CD14-positive monocyte (primary cell): ENCODE measurements around the gene MIPOL1. TPM values are rescaled to one million over a fixed set of nuclear protein-coding genes. Genes with fewer than 3 reads are reported as not detected.

Source experiments
- DNase-seq, 3 donors: peaks; one replicate each; pipeline ENCODE4 v3.0.0-alpha.2; 2011 to 2022
- H2AFZ ChIP-seq: 2 replicates; pipeline ENCODE4 v1.6.0; 2012; ENCODE audit warnings: mild to moderate bottlenecking, low read depth, low read length, inconsistent platforms; ENCODE audit not compliant: insufficient read depth, poor library complexity, severe bottlenecking
- H3K27ac ChIP-seq, 2 donors: 1 replicate in 1 of 2; 2 replicates in 1 of 2; pipeline ENCODE4 v1.5.1; 2012 to 2013; ENCODE audit warnings: low read length in 2 of 2, control low read depth in 1 of 2, inconsistent platforms in 1 of 2, low read depth in 1 of 2, mild to moderate bottlenecking in 1 of 2
- H3K27me3 ChIP-seq, 2 donors: one replicate each; pipeline versions ENCODE4 v1.6.0 to v1.6.1; 2011 to 2013; ENCODE audit warnings: low read length in 2 of 2; ENCODE audit not compliant: control insufficient read depth in 2 of 2, insufficient read depth in 2 of 2
- H3K36me3 ChIP-seq, 2 donors: replicated peaks in 1 of 2; 1 replicate in 1 of 2; 2 replicates in 1 of 2; pipeline versions ENCODE4 v1.5.1 to v1.6.1; 2012 to 2013; ENCODE audit warnings: low read length in 2 of 2, control low read depth in 1 of 2, inconsistent platforms in 1 of 2, mild to moderate bottlenecking in 1 of 2; ENCODE audit not compliant: insufficient read depth in 2 of 2, control insufficient read depth in 1 of 2
- H3K4me1 ChIP-seq, 2 donors: 1 replicate in 1 of 2; 2 replicates in 1 of 2; pipeline versions ENCODE4 v1.5.1 to v1.6.1; 2012 to 2013; ENCODE audit warnings: low read length in 2 of 2, control low read depth in 1 of 2, inconsistent platforms in 1 of 2, mild to moderate bottlenecking in 1 of 2, moderate library complexity in 1 of 2; ENCODE audit not compliant: insufficient read depth in 2 of 2, control insufficient read depth in 1 of 2
- H3K4me2 ChIP-seq: replicated peaks from 2 replicates; pipeline ENCODE3; 2012; ENCODE audit warnings: low read length, moderate library complexity, mild to moderate bottlenecking; ENCODE audit not compliant: poor library complexity, severe bottlenecking; ENCODE audit errors: extremely low read depth
- H3K4me3 ChIP-seq, 3 experiments: fragments of 200-600 bp in 1 of 3; sonication (generic) in 1 of 3; replicated peaks in 1 of 3; 1 replicate in 2 of 3; 2 replicates in 1 of 3; pipeline ENCODE4 v1.5.1; 2011 to 2013; ENCODE audit warnings: low read length in 3 of 3, mild to moderate bottlenecking in 3 of 3, control low read depth in 2 of 3, low read depth in 2 of 3, inconsistent platforms in 1 of 3, moderate library complexity in 1 of 3
- H3K79me2 ChIP-seq: 2 replicates; pipeline ENCODE4 v1.6.0; 2012; ENCODE audit warnings: mild to moderate bottlenecking, control low read depth, inconsistent platforms, low read length, moderate library complexity; ENCODE audit not compliant: insufficient read depth
- H3K9ac ChIP-seq: 2 replicates; pipeline ENCODE4 v1.6.0; 2017; ENCODE audit warnings: low read length, mild to moderate bottlenecking; ENCODE audit not compliant: insufficient read depth, poor library complexity, severe bottlenecking
- H3K9me3 ChIP-seq, 2 donors: replicated peaks in 1 of 2; 1 replicate in 1 of 2; 2 replicates in 1 of 2; pipeline versions ENCODE4 v1.5.1 to v1.6.1; 2012 to 2013; ENCODE audit warnings: low read length in 2 of 2, control low read depth in 1 of 2; ENCODE audit not compliant: control insufficient read depth in 1 of 2, insufficient read depth in 1 of 2
- H4K20me1 ChIP-seq: 2 replicates; pipeline ENCODE4 v1.6.0; 2012; ENCODE audit warnings: mild to moderate bottlenecking, low read length, control low read depth, moderate library complexity; ENCODE audit not compliant: insufficient read depth
- H3K27ac Mint-ChIP-seq, 7 donors: one replicate each; pipeline ENCODE4 v1.8.0; 2020; ENCODE audit warnings: mild to moderate bottlenecking in 7 of 7, mixed read lengths in 7 of 7, moderate library complexity in 6 of 7, inconsistent platforms in 2 of 7
- H3K27me3 Mint-ChIP-seq, 3 donors: one replicate each; pipeline ENCODE4 v1.8.0; 2021 to 2022; ENCODE audit warnings: low read depth in 3 of 3, mild to moderate bottlenecking in 3 of 3, mixed read lengths in 3 of 3, moderate library complexity in 3 of 3, inconsistent platforms in 1 of 3
- H3K36me3 Mint-ChIP-seq, 2 donors: one replicate each; pipeline ENCODE4 v1.8.0; 2020; ENCODE audit warnings: mixed read lengths in 2 of 2, inconsistent platforms in 1 of 2, mild to moderate bottlenecking in 1 of 2
- H3K4me1 Mint-ChIP-seq: one replicate; pipeline ENCODE4 v1.8.0; 2020; ENCODE audit warnings: mild to moderate bottlenecking, mixed read lengths
- H3K4me3 Mint-ChIP-seq, 2 donors: one replicate each; pipeline ENCODE4 v1.8.0; 2020; ENCODE audit warnings: mild to moderate bottlenecking in 2 of 2, mixed read lengths in 2 of 2, moderate library complexity in 1 of 2
- H3K9me3 Mint-ChIP-seq, 7 donors: one replicate each; pipeline ENCODE4 v1.8.0; 2020 to 2022; ENCODE audit warnings: mixed read lengths in 7 of 7, mild to moderate bottlenecking in 6 of 7, moderate library complexity in 6 of 7, inconsistent platforms in 2 of 7
- WGBS: methylation state at CpG from one replicate; pipeline ENCODE4 v1.1.5; 2013; ENCODE audit warnings: missing lambda C conversion rate; ENCODE audit not compliant: insufficient coverage; 5-methylcytosine and 5-hydroxymethylcytosine counted together
- intact Hi-C, 2 donors: fragments of 100-400 bp; cut with micrococcal nuclease; formaldehyde crosslinking; loops; one replicate each; pipeline versions ENCODE4 v1.15.0 to v1.15.1; 2023
- polyA minus RNA-seq: library from RNA; depleted of rRNA, polyadenylated mRNA; stranded (reverse); fragments of >200 nt; gene quantifications from 2 replicates; pipeline ENCODE4 v1.2.3, GENCODE V29; 2012
- polyA plus RNA-seq, 3 donors: library from polyadenylated mRNA; depleted of rRNA in 1 of 3; unstranded in 2 of 3; stranded (reverse) in 1 of 3; fragments of 300-500 nt in 2 of 3; fragments of >200 nt in 1 of 3; fragmentation: Illumina TruSeq in 2 of 3; gene quantifications; 1 replicate in 2 of 3; 2 replicates in 1 of 3; pipeline ENCODE4 v1.2.3, GENCODE V29; 2012 to 2021
- total RNA-seq, 12 experiments: library from RNA in 1 of 12; stranded (reverse) in 1 of 12; fragments of 120-200 nt in 1 of 12; gene quantifications; one replicate each; pipeline ENCODE4 v1.2.4 and lab custom pipeline; 2013 to 2026; ENCODE audit warnings: mixed read lengths in 6 of 12, inconsistent platforms in 1 of 12
- TF ChIP-seq, protein P1 (sequence below): fragments of 200-600 bp; IDR thresholded peaks from one replicate; pipeline ENCODE4 v1.8.0; 2022; ENCODE audit warnings: antibody characterized with exemption, mild to moderate bottlenecking

MIPOL1 gene, protein sequence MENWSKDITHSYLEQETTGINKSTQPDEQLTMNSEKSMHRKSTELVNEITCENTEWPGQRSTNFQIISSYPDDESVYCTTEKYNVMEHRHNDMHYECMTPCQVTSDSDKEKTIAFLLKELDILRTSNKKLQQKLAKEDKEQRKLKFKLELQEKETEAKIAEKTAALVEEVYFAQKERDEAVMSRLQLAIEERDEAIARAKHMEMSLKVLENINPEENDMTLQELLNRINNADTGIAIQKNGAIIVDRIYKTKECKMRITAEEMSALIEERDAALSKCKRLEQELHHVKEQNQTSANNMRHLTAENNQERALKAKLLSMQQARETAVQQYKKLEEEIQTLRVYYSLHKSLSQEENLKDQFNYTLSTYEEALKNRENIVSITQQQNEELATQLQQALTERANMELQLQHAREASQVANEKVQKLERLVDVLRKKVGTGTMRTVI
- total RNA-seq (2013), result 0.13 TPM
- polyA plus RNA-seq (not detected), polyA minus RNA-seq (not detected in 2 replicates), total RNA-seq (lab: John Stamatoyannopoulos, UW) (0 to 5.4 (median 0.17) reads per million in 11 experiments)

DNA sequence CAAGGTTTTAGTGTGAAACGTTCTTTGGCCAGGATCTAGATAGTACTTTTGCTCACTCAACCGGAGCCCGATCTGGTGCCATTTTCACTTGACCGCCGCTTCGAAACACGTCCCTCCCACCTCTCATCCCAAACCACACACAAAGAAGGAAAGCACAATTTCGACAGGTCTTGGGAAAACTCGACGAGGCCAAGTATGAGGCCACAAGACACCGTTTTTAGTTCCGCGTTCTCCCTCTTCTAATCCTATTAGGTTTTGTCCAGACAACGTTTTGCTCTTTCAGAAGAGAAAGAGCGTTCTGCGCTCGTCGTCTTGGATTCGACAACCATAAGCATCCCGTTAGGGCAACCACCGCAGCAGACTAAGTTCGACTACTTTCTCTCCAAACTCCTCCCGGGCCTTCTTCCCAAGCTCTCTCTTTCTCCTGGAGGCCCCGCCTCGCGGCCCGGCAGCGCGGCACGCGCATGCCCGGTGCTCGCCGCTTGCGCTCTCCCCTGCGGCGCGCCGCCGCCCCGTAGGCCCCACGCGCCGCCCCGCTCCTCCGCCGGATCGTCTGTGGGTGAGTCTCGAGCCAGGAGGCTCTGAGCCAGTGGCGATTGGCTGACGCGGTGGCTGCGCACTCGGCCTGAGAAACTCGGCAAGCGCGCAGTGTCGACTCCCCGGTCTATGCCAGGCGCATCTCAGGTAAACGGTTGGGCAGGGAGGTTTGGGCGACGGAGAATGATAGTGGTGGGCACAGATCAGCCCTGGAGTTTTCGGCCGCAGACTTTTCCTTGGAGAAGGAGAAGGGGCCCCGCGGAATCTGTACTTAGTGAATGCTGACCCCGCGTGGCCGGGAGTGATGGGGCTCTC is at the start of gene MIPOL1:
TSS of gene MIPOL1 (plus strand) at position 517 of the 852 bp plus-strand sequence. CDS start 49,952 bp downstream, outside the sequence.
- Mint-ChIP-seq H3K36me3 (no peaks in the 10 kb centered on the region), H3K27me3 (peaks cover 21 to 34% (median 28%) of the 10 kb centered on the region in 3 donors), H3K27ac (no peak within 1 kb of the TSS), H3K4me3 (peak within 1 kb of the TSS; percentile 57 to 87), H3K9me3 (peaks cover 0 to 8% (median 0%) of the 10 kb centered on the region in 7 donors), H3K4me1 (peaks cover 12% of the 10 kb centered on the region)
- Histone ChIP-seq H3K27ac (no peak within 1 kb of the TSS), H3K9ac (no peak within 1 kb of the TSS), H3K36me3 (no peaks in the 10 kb centered on the region), H4K20me1 (no peaks in the 10 kb centered on the region), H3K27me3 (peaks cover 9 to 28% of the 10 kb centered on the region in 2 donors), H2AFZ (peak within 1 kb of the TSS; percentile 68), H3K4me1 (peaks cover 0 to 7% of the 10 kb centered on the region in 2 donors), H3K4me3 (peak within 1 kb of the TSS in 2 of 3 experiments; percentile 29 to 65), H3K9me3 (no peaks in the 10 kb centered on the region), H3K4me2 (peak within 1 kb of the TSS; percentile 48), H3K79me2 (no peaks in the 10 kb centered on the region)
- no peak for DNase-seq
- TF ChIP-seq, protein P1, sequence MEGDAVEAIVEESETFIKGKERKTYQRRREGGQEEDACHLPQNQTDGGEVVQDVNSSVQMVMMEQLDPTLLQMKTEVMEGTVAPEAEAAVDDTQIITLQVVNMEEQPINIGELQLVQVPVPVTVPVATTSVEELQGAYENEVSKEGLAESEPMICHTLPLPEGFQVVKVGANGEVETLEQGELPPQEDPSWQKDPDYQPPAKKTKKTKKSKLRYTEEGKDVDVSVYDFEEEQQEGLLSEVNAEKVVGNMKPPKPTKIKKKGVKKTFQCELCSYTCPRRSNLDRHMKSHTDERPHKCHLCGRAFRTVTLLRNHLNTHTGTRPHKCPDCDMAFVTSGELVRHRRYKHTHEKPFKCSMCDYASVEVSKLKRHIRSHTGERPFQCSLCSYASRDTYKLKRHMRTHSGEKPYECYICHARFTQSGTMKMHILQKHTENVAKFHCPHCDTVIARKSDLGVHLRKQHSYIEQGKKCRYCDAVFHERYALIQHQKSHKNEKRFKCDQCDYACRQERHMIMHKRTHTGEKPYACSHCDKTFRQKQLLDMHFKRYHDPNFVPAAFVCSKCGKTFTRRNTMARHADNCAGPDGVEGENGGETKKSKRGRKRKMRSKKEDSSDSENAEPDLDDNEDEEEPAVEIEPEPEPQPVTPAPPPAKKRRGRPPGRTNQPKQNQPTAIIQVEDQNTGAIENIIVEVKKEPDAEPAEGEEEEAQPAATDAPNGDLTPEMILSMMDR, result no peak
- WGBS, result 1% methylated on average over 68 of the region's 70 CpGs
- intact Hi-C loops, result no loop called here

- peaks cover 3 to 4% (median 3%) of the 10 kb centered on the region in 3 donors for H3K27me3 Mint-ChIP-seq
- H3K4me1 Mint-ChIP-seq, result peaks cover 13% of the 10 kb centered on the region
- H3K9me3 Mint-ChIP-seq, result peaks cover 0 to 8% (median 4%) of the 10 kb centered on the region in 7 donors
- H3K27ac Mint-ChIP-seq, result no peak overlapping the region
- no peak overlapping the region for H3K4me3 ChIP-seq
- H3K27me3 ChIP-seq, result no peaks in the 10 kb centered on the region
- H3K79me2 ChIP-seq, result no peaks in the 10 kb centered on the region
- H3K4me3 Mint-ChIP-seq, result no peak overlapping the region
- H3K4me2 ChIP-seq, result no peak overlapping the region
- no peaks in the 10 kb centered on the region for H4K20me1 ChIP-seq
- no peak overlapping the region for H2AFZ ChIP-seq
- no peaks in the 10 kb centered on the region for H3K36me3 ChIP-seq
- H3K4me1 ChIP-seq, result peaks cover 10 to 13% of the 10 kb centered on the region in 2 donors
- intact Hi-C loops, result no loop called here
- H3K36me3 Mint-ChIP-seq, result no peaks in the 10 kb centered on the region
- no peak overlapping the region for H3K9ac ChIP-seq
- DNase-seq, result peak; percentile 4 to 21 (median 19)
- TF ChIP-seq, protein P1, result peak; percentile 60
- H3K9me3 ChIP-seq, result no peaks in the 10 kb centered on the region
- WGBS, result 0% methylated on average over 2 of the region's 3 CpGs
- H3K27ac ChIP-seq, result no peak overlapping the region
These were observed 47.3 kb upstream of the MIPOL1 start for GRCh38 chr14:37150414-37150813.
